NCI-H1694 (cell line): ENCODE data around the gene PRKACA.

Experiments
- DNase-seq: peaks from one replicate; lab custom pipeline; 2025; lab: John Stamatoyannopoulos, UW

Gene PRKACA

GRCh38 chr19:14116918-14117578 is 514 bp downstream of the PRKACA start:
- no peak for DNase-seq

- DNase-seq, result no peak
Observed at GRCh38 chr19:14116525-14116917, 1.0 kb downstream of the PRKACA start.

GRCh38 chr19:14115756-14116155 is 1.8 kb downstream of the PRKACA start:
- no peak for DNase-seq

- DNase-seq, result no peak
Observed at GRCh38 chr19:14114854-14115253, 2.7 kb downstream of the PRKACA start.

GRCh38 chr19:14114439-14114838 is 3.1 kb downstream of the PRKACA start:
- no peak for DNase-seq

GRCh38 chr19:14113762-14114414 is 3.7 kb downstream of the PRKACA start:
- DNase-seq, result no peak

- no peak for DNase-seq
Observed at GRCh38 chr19:14112809-14113385, 4.7 kb downstream of the PRKACA start.

- DNase-seq, result no peak
Observed at GRCh38 chr19:14112051-14112808, 5.3 kb downstream of the PRKACA start.

- DNase-seq, result no peak
Observed at GRCh38 chr19:14111486-14111885, 6.1 kb downstream of the PRKACA start.

GRCh38 chr19:14110650-14111049 is 6.9 kb downstream of the PRKACA start:
- DNase-seq, result no peak

GRCh38 chr19:14107581-14108461 is 9.7 kb downstream of the PRKACA start:
- no peak for DNase-seq

GRCh38 chr19:14106840-14107239 is 10.7 kb downstream of the PRKACA start:
- no peak for DNase-seq

GRCh38 chr19:14105680-14106079 is 11.9 kb downstream of the PRKACA start:
- no peak for DNase-seq

- DNase-seq, result no peak
Observed at GRCh38 chr19:14103310-14103709, 14.3 kb downstream of the PRKACA start.

GRCh38 chr19:14102756-14103155 is 14.8 kb downstream of the PRKACA start:
- no peak for DNase-seq

- no peak for DNase-seq
Observed at GRCh38 chr19:14102102-14102696, 15.4 kb downstream of the PRKACA start.

- no peak for DNase-seq
Observed at GRCh38 chr19:14101003-14101545, 16.5 kb downstream of the PRKACA start.

GRCh38 chr19:14097532-14098151 is 19.9 kb downstream of the PRKACA start:
- DNase-seq, result no peak

- no peak for DNase-seq
Observed at GRCh38 chr19:14096272-14096992, 21.1 kb downstream of the PRKACA start.

- DNase-seq, result no peak
Observed at GRCh38 chr19:14094854-14095253, 22.7 kb downstream of the PRKACA start.
